GM18951 (cell line): ENCODE measurements around the gene TM2D1.

Experiments used
- POLR2A ChIP-seq: IDR thresholded peaks from 4 replicates; pipeline ENCODE4 v1.6.1; 2011; ENCODE audit warnings: mild to moderate bottlenecking; ENCODE audit not compliant: insufficient read length, insufficient read depth; ENCODE audit errors: extremely low read depth
- in situ Hi-C: fragments of 300-500 bp; cut with MboI; formaldehyde crosslinking; loops from one replicate; pipeline ENCODE4 v1.12.0; 2022; ENCODE audit warnings: low sequenced_read_pairs, mixed read lengths, inconsistent platforms; ENCODE audit not compliant: unreplicated experiment

TM2D1 gene

DNA sequence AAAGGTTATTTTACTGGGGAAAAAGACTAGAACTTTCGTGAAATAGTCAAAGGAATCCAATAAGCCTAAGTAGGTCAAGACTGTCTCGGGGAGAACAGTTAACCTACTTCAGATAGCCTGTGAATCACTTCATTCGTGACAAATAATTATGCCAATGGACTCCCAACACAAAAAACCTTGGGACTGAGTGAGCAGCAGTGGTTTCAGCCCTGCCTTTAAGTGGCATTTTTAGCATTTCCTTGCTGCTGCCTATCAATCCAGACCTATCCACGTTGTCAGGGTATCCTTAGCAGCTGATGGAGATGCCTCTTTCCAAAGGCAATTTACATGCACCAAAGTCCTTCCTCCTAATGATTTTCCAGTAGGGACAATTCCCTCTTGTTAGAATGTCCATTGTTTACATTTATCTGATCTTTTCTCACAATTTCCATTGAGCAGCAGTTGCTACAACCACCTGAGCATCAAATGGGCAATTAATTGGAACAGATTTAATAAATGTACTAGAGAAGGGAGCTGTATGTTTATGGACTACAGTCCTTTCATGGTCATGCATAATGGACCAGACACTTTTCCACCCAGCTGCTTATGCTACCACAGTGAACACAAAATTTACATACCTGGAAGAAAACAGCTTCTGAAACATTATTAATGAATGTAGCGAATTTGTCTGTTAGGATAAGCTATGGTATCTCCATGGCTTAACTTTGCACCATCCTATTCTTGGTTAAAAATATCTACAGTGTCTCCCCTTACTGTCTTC is 75.8 kb downstream of the TM2D1 start:
- TF ChIP-seq POLR2A: no peak
- in situ Hi-C loops: no loop called here

DNA sequence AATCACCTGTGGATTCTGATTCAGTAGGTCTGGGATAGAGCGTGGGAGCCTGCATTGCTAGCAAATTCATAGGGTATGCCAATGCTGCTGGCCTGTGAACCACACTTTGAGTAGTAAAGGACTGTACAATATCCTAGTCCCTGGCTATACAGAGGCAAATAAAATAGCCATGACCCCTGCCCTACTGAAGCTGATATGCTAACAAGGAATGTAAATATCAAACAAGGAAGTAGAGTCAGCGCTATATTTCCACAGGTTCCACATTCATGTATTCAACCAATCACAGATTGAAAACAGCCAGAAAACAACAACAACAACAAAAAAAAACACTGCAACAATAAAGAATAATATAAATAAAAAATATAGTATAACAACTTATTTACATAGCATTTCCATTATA is 77.8 kb downstream of the TM2D1 start:
- TF ChIP-seq POLR2A: no peak
- in situ Hi-C loops: no loop called here

DNA sequence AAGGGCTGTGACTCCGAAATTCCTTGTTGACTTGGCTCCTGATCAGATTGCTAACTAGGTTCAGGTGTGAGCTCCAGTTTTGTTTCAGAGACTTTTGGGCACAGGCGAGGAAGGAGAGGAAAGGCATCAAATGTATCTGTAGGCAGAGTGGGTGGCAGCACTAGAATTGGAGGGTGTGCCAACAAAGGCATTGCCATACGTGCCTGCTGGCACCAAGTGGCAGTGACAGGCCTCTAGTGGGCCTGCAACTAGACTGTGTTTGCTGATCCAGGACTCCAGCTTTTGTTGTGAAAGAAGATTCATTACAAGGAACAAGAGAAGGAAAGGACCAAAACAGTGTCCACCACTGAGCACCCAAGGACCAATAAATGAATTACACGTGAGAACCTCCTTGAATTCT is 79.5 kb downstream of the TM2D1 start:
- TF ChIP-seq POLR2A: no peak
- in situ Hi-C loops: no loop called here

DNA sequence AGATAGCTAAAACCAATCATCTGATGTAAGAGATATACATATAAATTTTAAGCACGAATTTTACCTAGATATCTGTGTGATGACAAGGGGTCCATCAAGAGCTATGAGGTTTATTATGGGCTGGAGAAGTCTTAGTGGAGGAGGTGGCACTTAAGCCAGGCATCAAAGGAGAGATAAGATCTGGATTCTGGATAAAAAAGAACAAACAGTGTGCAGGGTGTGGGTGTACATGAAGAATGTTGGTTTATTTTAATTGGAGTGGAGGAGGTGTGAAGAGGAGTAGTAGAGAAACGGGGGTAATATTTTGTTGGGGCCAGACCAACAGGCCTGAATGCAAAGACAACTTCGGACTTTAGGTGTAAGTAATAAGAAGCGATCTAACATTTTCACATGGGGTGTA is 80.6 kb downstream of the TM2D1 start:
- TF ChIP-seq POLR2A: no peak
- in situ Hi-C loops: no loop called here

DNA sequence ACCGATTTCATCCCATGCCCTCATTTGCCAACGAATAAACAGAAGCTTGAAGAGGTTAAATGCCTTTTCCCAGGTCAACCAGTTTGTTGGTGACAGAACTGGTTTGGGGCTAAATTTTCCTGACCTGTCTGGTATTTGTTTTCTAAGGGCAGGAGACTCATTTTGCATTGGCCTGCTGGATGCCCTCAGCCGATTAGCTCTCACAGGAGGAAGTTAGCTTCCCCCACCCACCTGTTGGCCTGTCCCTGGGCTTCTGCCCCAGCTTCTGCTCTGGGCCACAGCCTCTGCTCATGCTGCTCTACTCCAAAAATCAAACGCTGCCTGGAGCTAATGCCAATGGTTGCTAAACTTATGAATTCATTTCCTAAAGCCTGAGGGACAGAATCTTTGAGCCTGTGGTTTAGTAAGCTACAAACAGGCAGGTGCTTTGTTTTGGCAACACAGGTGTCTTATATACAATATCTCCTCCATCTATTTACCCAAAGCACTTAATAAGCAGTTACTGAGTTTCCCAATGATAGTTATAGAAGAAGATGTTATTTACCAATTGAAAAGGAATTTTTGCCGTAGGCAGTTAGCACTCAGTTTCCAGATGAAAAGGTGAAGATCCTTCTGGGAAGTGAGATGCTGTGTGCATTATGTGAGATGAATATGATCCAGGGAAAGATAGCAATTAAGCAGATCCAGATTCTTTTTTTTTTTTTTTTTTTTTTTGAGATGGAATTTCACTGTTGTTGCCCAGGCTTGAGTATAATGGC is 82.3 kb downstream of the TM2D1 start:
- TF ChIP-seq POLR2A: no peak
- in situ Hi-C loops: no loop called here

DNA sequence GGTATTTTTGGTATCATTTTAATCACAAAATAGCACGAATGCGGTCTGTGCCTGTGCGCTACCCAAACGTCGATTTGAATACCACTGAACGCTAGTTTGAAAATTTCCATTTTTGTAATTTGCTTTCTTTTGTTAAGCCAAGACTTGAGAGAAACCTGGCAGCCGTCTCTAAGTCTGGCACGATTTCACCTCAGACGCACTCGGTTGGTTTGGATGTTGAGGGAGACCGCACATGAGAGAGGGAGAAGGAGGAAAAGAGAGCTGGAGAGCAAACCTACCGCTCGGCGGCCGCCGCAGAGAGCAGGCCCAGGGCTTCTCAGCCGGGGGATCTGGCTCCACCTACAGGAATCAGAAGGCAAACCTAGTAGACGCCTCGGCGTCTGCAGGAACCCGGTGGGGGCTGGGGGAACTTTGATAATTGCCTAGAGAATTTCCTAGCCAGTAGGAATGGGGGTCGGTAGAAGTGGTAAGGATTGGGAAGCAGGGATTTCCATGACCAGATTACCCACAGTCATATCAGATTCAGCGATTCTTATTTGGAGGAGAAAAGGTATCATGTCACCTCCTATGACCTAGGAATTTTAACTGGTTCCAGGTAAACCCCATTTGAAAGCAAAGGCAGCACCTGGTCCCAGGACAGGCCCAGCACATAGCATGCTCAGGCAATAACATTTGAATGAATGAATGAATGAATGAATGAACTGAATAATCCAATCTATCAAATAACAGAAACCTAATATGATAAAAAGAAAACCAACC is 83.2 kb downstream of the TM2D1 start:
- TF ChIP-seq POLR2A: no peak
- in situ Hi-C loops: no loop called here

DNA sequence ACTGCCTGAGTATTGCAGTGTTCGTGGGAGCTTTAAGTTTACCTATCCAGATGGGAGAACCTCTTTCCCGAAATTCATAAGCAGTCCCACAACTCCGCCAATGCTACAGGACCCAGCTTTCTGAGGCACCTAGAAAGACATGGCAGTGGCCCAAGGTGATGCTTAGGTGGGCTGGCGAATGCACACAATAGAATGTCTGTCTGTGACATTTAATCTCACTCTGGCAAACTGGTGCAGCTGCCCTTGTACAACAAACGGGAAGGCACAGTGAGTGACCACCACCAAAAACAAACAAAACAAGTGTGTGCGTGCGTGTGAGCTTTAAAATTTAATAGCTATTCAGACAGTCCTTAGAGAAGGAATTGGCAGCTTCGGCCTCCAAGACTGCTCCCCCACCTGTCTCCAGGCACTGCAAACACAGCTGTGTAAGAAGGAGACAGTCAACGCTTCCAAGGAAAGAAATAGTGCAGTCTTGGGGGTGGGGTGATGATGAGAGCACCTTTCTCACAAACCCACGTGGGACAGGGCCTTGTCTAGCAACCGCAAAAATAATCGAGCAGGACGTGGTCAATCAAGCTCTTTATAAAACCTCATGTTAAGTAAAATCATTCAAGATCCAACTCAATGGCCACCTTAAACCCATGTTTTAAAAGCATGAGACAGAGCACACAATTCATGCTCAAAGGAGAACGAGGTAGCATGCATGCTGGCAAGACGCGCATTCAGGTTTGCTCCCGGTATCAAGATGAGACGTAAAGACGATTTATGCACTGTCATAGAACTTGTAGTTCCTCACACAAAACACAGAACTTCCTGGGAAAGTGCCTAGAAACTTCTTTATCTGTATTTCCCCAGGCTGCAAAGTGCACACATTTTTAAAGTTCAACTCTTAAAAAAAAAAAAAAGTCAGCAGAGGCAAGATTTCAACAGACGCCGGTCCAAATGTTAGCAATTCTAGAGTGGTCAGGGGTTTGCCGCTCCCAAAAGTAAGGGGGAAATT is 84.1 kb downstream of the TM2D1 start:
- TF ChIP-seq POLR2A: no peak
- in situ Hi-C loops: no loop called here

DNA sequence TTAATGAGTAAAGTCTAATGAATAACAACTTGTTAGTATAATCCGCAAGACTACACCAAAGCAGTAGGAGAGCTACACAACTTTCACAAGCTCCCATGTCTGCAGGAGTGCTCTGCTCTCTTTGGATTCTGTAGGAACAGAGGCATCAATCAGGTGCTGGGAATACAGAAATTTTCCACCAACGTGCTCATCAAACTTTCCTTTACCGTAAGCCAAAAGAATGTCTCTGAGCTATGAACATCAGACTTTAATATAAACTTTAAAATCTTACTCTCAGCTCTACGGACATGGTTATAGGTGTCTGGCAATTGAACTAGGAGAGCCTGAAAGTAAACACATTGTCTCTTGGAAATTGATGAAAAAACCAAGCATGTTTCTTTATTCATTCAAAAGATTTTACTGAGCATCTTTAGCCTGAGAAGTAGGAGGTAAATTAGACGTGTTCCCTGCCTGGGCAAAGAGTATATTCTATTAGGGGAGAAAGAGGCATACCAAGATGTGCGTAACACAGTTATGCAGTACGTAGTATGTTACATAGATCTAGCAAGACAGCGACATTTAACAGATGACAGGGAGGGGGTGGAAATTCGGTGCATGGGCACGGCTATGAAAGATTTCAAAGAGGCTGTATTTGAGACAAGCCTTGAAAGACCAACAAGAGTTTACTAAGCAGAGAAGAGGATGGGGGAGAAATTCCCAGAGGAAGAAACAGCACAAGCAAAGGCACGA is 85.2 kb downstream of the TM2D1 start:
- in situ Hi-C loops: no loop called here
- no peak for TF ChIP-seq POLR2A

DNA sequence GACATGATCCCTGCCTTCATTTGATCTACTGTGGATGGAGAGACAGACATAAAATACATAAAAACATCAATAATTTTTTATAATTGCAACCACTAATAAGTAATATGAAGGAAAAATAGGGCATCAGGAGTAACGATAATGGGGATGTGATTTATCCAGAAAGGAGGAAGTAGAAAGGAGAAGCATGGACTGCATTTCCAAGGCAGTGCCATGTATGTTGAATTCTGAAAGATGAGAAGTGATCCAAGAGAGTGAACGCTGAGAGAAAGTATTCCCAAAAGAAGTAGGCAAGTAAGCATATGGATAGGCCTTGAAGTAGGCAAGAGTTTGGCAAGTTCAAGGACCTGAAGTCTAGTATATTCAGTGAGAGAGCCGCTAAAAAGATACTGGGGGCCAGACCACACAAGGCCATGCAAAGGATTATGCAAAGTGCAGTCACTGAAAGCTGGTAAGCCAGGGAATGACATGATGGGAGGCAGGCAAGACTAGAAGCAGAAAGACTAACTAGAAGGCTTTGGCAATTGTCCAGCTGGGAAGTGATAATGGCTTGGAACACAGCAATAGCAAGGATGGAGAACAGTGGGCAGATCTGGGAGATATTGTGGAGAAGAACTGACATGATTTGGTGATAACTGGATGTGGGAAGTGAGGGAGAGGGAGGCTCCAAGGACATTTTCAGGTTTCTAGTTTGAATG is 85.9 kb downstream of the TM2D1 start:
- in situ Hi-C loops: no loop called here
- no peak for TF ChIP-seq POLR2A

DNA sequence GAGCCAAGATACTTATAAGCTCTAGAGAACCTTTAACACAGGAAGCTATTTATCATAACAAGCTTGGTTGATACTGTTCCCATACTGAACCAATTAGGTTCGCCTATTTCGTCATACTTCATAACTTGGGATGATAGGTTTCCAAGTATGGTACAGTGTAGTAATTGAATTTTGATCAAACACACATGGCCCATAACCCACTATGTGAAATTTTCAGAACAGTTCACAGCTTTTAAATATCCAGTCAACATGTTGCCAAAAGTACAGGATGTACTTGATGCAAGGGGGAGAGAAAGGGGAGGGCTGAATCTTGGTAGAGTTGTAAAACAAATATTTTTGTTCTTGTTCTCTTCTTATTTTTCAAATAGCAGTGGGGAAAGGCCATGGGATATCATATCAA is 86.6 kb downstream of the TM2D1 start:
- in situ Hi-C loops: no loop called here
- no peak for TF ChIP-seq POLR2A

DNA sequence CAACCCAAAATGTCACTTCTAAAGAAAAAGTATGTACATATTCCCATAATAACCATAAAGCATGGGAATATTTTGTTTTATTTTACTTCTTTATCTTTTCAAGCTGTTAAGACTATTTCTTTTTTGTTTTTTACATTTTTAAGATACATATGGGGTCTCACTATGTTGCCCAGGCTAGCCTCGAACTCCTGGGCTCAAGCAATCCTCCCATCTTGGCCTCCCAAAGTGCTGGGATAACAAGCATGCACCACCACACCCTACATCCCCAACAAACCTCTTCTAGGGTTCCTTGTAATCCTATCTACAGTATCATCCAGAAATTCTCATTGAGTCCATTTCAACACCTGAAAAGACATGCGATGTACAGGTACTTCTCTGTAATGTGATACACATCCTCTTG is 87.5 kb downstream of the TM2D1 start:
- in situ Hi-C loops: no loop called here

More for the DNA sequence above, 87.5 kb downstream of the TM2D1 start:
- TF ChIP-seq POLR2A: no peak
